PC-3 (cell line): ENCODE data around the gene PLXNA4. TPM values are rescaled to one million over a fixed set of nuclear protein-coding genes. Genes with fewer than 3 reads are reported as not detected.

Experiments used
- ATAC-seq: fragments of 200-7000 bp; cut with Tn5 transposase; 2 replicates; pipeline ENCODE4 v1.9.1; 2020; ENCODE audit warnings: mild to moderate bottlenecking, moderate library complexity
- BruUV-seq: library from RNA; stranded (reverse); fragments of 400-500 nt; replicated peaks from 2 replicates; lab custom pipeline; 2021; lab: Mats Ljungman, UMichigan
- CTCF ChIA-PET: fragments of 300-600 bp; sonication (Branson Sonifier 250); formaldehyde crosslinking; loops from one replicate; lab custom pipeline; 2022; ENCODE audit warnings: antibody characterized with exemption; lab: Charles Lee
- POLR2A ChIA-PET: fragments of 300-600 bp; sonication (Branson Sonifier 250); formaldehyde crosslinking; loops from one replicate; lab custom pipeline; 2022; ENCODE audit warnings: antibody characterized with exemption; ENCODE audit not compliant: unreplicated experiment; lab: Charles Lee
- DNase-seq: peaks from one replicate; pipeline ENCODE4 v3.0.0-alpha.2; 2015
- H2AFZ ChIP-seq: fragments of 300-600 bp; sonication (generic); 2 replicates; pipeline ENCODE4 v1.6.0; 2016; ENCODE audit warnings: antibody characterized with exemption, low read length
- H3F3A ChIP-seq: fragments of 300-600 bp; sonication (generic); one replicate; pipeline ENCODE4 v1.6.0; 2017; ENCODE audit warnings: antibody characterized with exemption, low read length, control low read depth, mild to moderate bottlenecking; ENCODE audit not compliant: unreplicated experiment
- H3K27ac ChIP-seq: fragments of 300-600 bp; sonication (generic); 2 replicates; pipeline ENCODE4 v1.5.1; 2016; ENCODE audit warnings: mild to moderate bottlenecking, low read length
- H3K27me3 ChIP-seq: fragments of 300-600 bp; sonication (generic); 2 replicates; pipeline ENCODE4 v1.6.1; 2016; ENCODE audit warnings: low read length, mixed read lengths
- H3K36me3 ChIP-seq: fragments of 300-600 bp; sonication (generic); 2 replicates; pipeline ENCODE4 v1.6.1; 2016; ENCODE audit warnings: low read depth, mixed run types, low read length, mixed read lengths
- H3K4me1 ChIP-seq: fragments of 300-600 bp; sonication (generic); 2 replicates; pipeline ENCODE4 v1.5.1; 2016; ENCODE audit warnings: low read length; ENCODE audit not compliant: insufficient read depth
- H3K4me2 ChIP-seq: fragments of 300-600 bp; sonication (generic); 2 replicates; pipeline ENCODE4 v1.6.0; 2016; ENCODE audit warnings: low read length
- H3K4me3 ChIP-seq: fragments of 300-600 bp; sonication (generic); 2 replicates; pipeline ENCODE4 v1.5.1; 2016; ENCODE audit warnings: mild to moderate bottlenecking, low read length, mixed read lengths
- H3K79me2 ChIP-seq: fragments of 300-600 bp; sonication (generic); 2 replicates; pipeline ENCODE4 v1.6.1; 2017; ENCODE audit warnings: low read length, mixed read lengths
- H3K9ac ChIP-seq: fragments of 300-600 bp; sonication (generic); 2 replicates; pipeline ENCODE4 v1.6.0; 2016; ENCODE audit warnings: mild to moderate bottlenecking, low read length
- H3K9me2 ChIP-seq: fragments of 300-600 bp; sonication (generic); replicated peaks from 2 replicates; pipeline ENCODE4 v1.6.1; 2016; ENCODE audit warnings: mixed run types, low read length, mixed read lengths
- H3K9me3 ChIP-seq: fragments of 300-600 bp; sonication (generic); 2 replicates; pipeline ENCODE4 v1.6.1; 2016; ENCODE audit warnings: low read length, mixed read lengths
- H4K20me1 ChIP-seq: fragments of 300-600 bp; sonication (generic); 2 replicates; pipeline ENCODE4 v1.6.1; 2016; ENCODE audit warnings: low read length, mixed read lengths
- CTCF ChIP-seq: fragments of 300-600 bp; sonication (generic); conservative IDR thresholded peaks from 2 replicates; pipeline ENCODE4 v1.5.1; 2017; ENCODE audit warnings: antibody characterized with exemption, low read depth, mild to moderate bottlenecking, low read length
- EZH2 ChIP-seq: fragments of 300-600 bp; sonication (generic); IDR thresholded peaks from one replicate; pipeline ENCODE4 v1.6.1; 2017; ENCODE audit warnings: antibody characterized with exemption, mild to moderate bottlenecking, low read length; ENCODE audit not compliant: unreplicated experiment
- EZH2phosphoT487 ChIP-seq: fragments of 300-600 bp; sonication (generic); IDR thresholded peaks from 2 replicates; pipeline ENCODE4 v1.6.1; 2018; ENCODE audit warnings: mild to moderate bottlenecking, antibody characterized with exemption, low read length, borderline replicate concordance
- intact Hi-C: fragments of 100-400 bp; cut with micrococcal nuclease; formaldehyde crosslinking; loops from 2 replicates; pipeline ENCODE4 v1.9.0; 2023
- total RNA-seq: library from RNA; depleted of rRNA; stranded (reverse); fragments of >200 nt; gene quantifications from 2 replicates; pipeline ENCODE4 v1.2.3, GENCODE V29; 2014

Gene PLXNA4
- total RNA-seq, 1 experiment from 2014 or later = 1.2 TPM

GRCh38 chr7:132579260-132579899 lies 3.1 kb upstream of the PLXNA4 start:
- no peaks in the 10 kb centered on the region for H4K20me1 ChIP-seq
- no peak overlapping the region for H3K4me3 ChIP-seq
- no peak overlapping the region for H3K9ac ChIP-seq
- DNase-seq (no peak), ATAC-seq (no peak)
- BruUV-seq = no TSS peak
- H3K4me1 ChIP-seq = peaks cover 4% of the 10 kb centered on the region; the same call in 1 of the 2 replicates
- ChIA-PET CTCF (no interaction called here), POLR2A (no interaction called here)
- no peaks in the 10 kb centered on the region; the same call in 1 of the 2 replicates for H3K36me3 ChIP-seq
- no peaks in the 10 kb centered on the region for H3K9me3 ChIP-seq
- H3K27me3 ChIP-seq = peaks cover 30% of the 10 kb centered on the region
- TF ChIP-seq EZH2phosphoT487 = no peak
- TF ChIP-seq EZH2 = no peak
- no peak for TF ChIP-seq CTCF
- H3K4me2 ChIP-seq = no peak overlapping the region
- H3K9me2 ChIP-seq = no peaks in the 10 kb centered on the region
- no peak overlapping the region for H3K27ac ChIP-seq
- H3K79me2 ChIP-seq = no peaks in the 10 kb centered on the region
- no peaks in the 10 kb centered on the region for H3F3A ChIP-seq
- H2AFZ ChIP-seq = no peak overlapping the region
- intact Hi-C loops = no loop called here

- intact Hi-C loops = no loop called here
- CTCF ChIA-PET = no interaction called here
- no peak for TF ChIP-seq EZH2phosphoT487
- TF ChIP-seq CTCF = no peak
- no peak for TF ChIP-seq EZH2
These were observed 2.6 kb upstream of the PLXNA4 start for GRCh38 chr7:132578826-132579225.

GRCh38 chr7:132578050-132578370 lies 1.7 kb upstream of the PLXNA4 start:
- Histone ChIP-seq H3K9me3 (no peaks in the 10 kb centered on the region), H4K20me1 (no peaks in the 10 kb centered on the region), H3K9ac (no peak overlapping the region), H3K27ac (no peak overlapping the region), H2AFZ (no peak overlapping the region), H3K27me3 (peaks cover 32% of the 10 kb centered on the region), H3K4me2 (no peak overlapping the region), H3F3A (no peaks in the 10 kb centered on the region), H3K4me1 (peaks cover 4% of the 10 kb centered on the region; the same call in 1 of the 2 replicates), H3K9me2 (no peaks in the 10 kb centered on the region), H3K4me3 (no peak overlapping the region), H3K79me2 (no peaks in the 10 kb centered on the region), H3K36me3 (no peaks in the 10 kb centered on the region; the same call in 1 of the 2 replicates)
- no peak for ATAC-seq
- ChIA-PET CTCF (no interaction called here), POLR2A (no interaction called here)
- no peak for DNase-seq
- intact Hi-C loops = no loop called here
- BruUV-seq = no TSS peak
- TF ChIP-seq CTCF (no peak), EZH2 (no peak), EZH2phosphoT487 (no peak)

More at GRCh38 chr7:132578826-132579225, 2.6 kb upstream of the PLXNA4 start:
- Histone ChIP-seq H3K36me3 (no peaks in the 10 kb centered on the region; the same call in 1 of the 2 replicates), H4K20me1 (no peaks in the 10 kb centered on the region), H3K9ac (no peak overlapping the region), H3K79me2 (no peaks in the 10 kb centered on the region), H3K27me3 (peaks cover 32% of the 10 kb centered on the region), H3K9me3 (no peaks in the 10 kb centered on the region), H3K4me1 (peaks cover 4% of the 10 kb centered on the region; the same call in 1 of the 2 replicates), H3K9me2 (no peaks in the 10 kb centered on the region), H2AFZ (no peak overlapping the region), H3F3A (no peaks in the 10 kb centered on the region), H3K27ac (no peak overlapping the region), H3K4me3 (no peak overlapping the region), H3K4me2 (no peak overlapping the region)
- ATAC-seq (no peak), DNase-seq (no peak)
- POLR2A ChIA-PET = no interaction called here
- BruUV-seq = no TSS peak
